HPDE6-E6E7 (cell line): ENCODE results near the gene HMCN1.
A peak's percentile ranks its signal among the peaks of the same experiment; 100 is the strongest.
"Not testable (repeated sequence)": the region's sequence is repeated elsewhere in the genome, so short reads cannot be mapped to it uniquely, and the experiment has no call there.

Experiments used
- DNase-seq: peaks from one replicate; pipeline ENCODE4 v3.0.0; 2011; ENCODE audit warnings: missing footprints; ENCODE audit errors: extremely low spot score

HMCN1 gene

GRCh38 chr1:186152227-186152619, 418.0 kb downstream of the HMCN1 start:
- no peak for DNase-seq

DNA sequence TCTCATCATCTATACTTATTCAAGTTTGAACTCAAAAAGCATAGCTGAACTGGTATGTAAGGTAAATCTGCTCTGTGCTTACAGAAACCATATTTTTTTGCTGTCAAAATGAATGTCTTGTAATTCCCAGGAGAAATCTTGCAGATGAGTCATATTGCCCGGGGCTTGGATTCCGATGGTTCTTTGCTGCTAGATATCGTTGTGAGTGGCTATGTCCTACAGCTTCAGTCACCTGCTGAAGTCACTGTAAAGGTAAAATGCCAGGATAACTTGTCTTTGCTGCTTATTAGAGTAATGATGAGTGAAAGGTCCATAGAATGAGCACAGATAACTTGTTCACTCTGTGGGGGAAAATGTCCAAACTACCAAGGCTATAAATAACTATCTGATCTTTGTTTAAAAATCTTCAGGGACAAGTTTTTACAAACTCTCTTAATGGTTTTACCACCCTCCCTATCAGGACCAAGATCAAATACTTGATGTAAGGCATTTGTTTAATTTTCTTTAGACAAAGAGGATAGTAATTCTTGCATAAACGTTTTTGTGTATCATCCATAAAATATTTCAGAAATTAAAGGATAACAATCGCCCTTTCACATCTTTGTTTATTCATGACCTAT, 418.5 kb downstream of the HMCN1 start:
- peak; percentile 41 for DNase-seq

- no peak for DNase-seq
These were observed 420.5 kb downstream of the HMCN1 start for GRCh38 chr1:186154651-186155050.

DNA sequence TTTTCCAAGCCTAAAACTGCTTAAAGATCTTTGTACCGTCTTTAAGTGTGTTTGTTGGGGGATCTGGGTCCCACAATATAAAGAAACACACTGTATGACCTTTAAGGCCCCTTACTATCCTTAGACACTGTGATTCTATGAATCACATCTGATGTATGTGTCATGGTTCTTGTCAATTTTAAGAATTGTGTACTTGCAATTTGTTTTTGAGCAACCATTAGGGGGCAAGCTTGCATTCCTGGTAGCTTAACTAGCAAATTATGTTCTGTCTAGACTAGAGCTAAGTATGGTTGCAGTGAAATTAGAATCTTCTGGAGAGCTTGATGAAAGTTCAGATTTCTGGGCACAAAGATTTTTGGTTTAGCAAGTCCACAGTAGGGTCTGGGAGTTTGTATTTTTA, 421.4 kb downstream of the HMCN1 start:
- DNase-seq, result peak; percentile 54

DNA sequence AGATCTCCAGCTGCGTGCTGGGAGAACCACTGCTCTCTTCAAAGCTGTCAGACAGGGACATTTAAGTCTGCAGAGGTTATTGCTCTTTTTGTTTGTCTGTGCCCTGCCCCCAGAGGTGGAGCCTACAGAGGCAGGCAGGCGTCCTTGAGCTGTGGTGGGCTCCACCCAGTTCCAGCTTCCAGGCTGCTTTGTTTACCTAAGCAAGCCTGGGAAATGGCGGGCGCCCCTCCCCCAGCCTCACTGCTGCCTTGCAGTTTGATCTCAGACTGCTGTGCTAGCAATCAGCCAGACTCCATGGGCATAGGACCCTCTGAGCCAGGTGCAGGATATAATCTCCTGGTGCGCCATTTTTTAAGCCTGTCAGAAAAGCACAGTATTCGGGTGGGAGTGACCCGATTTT, 428.7 kb downstream of the HMCN1 start:
- not testable (repeated sequence) for DNase-seq

- no peak for DNase-seq
These were observed 430.6 kb downstream of the HMCN1 start for GRCh38 chr1:186164773-186165172.

GRCh38 chr1:186165303-186165702, 431.1 kb downstream of the HMCN1 start:
- no peak for DNase-seq

DNA sequence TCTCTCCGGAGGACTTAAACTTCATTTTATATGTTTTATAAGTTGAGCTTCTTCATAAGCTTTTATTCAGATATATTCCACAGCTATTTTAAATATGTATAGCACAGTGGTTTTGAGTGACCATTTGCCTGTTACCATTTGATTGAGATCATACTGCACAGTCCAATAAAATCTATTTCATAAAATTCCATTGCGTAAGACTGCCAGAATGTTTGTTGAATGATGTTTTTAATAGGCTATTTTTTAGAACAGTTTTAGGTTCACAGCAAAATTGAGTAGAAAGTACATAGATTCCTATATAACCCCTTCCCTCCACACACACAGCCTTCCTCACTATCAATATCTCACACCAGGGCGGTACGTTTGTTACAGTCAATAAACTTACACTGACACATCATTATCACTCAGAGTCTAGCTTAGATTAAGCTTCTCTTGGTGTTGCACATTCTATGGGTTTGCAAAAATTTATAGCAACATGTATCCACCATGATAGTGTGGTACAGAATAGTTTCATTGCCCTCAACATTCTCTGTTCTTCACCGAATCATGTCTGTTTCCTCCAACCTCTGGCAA, 433.0 kb downstream of the HMCN1 start:
- DNase-seq, result no peak

- DNase-seq, result peak; percentile 47
These were observed 441.4 kb downstream of the HMCN1 start for GRCh38 chr1:186175588-186175987.

DNA sequence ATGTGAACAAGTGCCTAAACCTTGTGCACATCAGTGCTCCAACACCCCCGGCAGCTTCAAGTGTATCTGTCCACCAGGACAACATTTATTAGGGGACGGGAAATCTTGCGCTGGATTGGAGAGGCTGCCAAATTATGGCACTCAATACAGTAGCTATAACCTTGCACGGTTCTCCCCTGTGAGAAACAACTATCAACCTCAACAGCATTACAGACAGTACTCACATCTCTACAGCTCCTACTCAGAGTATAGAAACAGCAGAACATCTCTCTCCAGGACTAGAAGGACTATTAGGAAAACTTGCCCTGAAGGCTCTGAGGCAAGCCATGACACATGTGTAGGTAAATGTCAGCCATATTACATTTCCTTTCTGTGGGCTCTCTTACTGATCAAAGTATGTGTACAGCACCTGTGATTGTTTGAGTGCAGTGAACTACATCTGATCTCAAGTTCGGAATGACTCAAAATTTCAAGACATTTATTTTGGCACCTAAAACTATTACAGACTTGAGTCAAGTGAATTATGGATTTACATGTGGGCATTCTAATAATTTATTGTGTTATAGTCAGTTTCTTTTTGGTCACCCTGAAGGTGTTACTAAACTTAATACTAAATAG, 444.3 kb downstream of the HMCN1 start:
- DNase-seq, result peak; percentile 31

GRCh38 chr1:186179231-186179630, 445.0 kb downstream of the HMCN1 start:
- DNase-seq, result no peak

DNA sequence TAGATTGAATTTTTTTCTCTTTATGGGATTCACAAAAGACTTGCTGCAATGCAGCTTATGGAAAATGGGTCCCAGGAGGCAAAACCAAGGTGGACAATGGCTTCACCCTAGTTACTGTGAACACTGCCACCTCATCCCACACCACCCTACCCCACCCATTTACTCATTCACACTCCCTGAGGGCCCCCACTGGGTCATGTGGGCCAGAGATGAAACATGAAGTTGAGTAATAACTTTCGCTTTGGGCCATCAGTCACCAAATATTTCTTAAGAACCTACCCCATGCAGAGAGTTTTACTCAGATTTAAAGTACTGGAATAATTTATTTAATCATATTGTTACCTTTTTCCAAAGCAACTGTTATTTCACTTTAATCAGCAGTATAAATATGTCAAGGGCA, 449.0 kb downstream of the HMCN1 start:
- peak; percentile 65 for DNase-seq

DNA sequence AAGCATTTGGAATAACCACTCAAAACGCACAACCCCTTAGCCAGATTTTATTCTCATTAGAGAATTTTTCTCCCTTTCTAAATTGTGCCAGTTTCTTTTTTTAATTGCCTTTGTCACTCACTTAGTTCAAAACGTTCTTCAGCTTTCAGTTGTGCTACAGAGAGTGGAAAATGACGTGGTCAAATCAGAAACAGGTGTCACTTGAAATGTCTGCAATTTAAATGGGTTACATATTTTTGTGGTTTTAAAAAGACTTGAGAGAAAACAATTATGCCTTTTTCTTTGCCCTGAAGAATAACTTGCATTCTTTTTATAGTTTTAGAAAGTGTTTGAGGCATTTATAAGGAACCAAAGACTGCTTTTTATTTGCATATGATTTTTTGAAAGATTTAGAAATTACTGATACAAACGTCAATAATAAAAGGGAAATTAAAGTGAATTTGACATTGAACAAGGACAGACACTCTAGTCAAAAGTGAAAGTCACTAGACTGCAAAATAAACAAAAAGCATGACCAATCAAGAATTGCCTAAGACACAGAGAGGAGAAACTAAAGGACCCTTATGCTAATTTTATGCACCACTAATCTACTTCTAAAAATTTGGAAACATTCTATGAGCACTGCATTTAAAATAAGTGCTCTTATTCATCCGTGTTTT, 449.9 kb downstream of the HMCN1 start:
- DNase-seq, result no peak

DNA sequence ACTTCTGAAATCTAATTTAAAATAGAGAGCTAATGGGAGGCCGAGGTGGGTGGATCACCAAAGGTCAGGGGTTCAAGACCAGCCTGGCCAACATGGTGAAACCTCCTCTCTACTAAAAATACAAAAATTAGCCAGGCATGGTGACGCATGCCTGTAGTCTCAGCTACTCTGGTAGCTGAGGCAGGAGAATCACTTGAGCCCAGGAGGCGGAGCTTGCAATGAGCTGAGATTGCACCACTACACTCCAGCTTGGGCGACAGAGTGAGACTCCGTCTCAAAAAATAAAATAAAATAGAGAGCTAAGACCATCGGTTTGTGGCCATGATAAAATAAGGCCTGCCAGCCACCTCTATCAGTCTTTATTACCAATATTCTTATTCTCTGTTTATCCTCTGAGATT, 452.1 kb downstream of the HMCN1 start:
- DNase-seq, result not testable (repeated sequence)

DNA sequence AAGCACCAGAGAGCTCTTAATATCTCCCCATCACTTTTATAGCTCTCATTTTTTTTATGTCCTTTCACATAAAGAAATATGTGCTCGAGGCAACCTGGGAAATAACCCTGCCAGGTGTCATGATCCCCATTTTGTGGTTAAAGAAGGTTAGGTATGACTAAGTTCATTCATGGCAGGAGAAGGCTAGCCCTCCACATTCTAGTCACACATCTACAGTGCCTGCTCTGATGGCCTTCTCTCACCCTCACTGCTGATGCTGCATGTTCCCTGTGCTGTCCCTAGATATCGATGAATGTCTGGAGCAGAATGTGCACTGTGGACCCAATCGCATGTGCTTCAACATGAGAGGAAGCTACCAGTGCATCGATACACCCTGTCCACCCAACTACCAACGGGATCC, 453.4 kb downstream of the HMCN1 start:
- DNase-seq, result peak; percentile 49

- DNase-seq, result peak; percentile 82
These were observed 453.9 kb downstream of the HMCN1 start for GRCh38 chr1:186188004-186188539.

DNA sequence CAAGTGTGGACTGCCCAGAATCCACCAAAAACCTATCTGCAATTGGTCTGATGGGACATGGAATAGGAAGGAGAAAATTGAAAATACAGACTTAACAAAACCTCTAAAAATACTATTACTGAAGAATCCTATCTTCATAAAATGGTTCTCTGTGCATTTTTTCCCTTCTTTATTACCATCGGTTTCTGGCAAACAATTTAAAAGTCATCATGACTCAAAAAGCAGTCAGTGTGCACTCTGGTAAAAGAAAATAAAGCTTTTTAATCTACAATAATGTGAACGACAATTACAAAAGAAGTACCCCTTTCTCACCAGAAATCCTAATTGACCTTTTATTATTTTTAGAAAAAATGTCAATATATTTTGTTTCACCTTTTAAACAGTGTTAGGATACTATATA, 454.5 kb downstream of the HMCN1 start:
- DNase-seq, result no peak

DNA sequence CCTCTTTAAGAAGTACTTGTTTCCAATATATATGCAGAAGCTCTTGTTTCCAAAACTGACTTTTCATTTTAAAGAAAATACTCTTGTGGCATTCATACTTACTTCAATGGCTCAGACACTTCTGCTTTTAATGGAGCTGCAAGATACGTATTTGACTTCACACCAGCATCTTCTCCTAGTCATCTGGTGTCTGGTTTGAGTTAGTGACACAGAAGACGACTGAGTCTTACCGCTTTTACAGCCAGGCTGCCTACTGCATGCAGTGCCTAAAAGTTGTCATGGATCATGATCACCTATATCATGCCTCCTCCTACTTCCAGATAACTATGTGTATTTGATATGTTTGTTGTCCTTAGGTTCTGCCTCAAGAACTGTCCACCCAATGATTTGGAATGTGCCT, 455.0 kb downstream of the HMCN1 start:
- no peak for DNase-seq

DNA sequence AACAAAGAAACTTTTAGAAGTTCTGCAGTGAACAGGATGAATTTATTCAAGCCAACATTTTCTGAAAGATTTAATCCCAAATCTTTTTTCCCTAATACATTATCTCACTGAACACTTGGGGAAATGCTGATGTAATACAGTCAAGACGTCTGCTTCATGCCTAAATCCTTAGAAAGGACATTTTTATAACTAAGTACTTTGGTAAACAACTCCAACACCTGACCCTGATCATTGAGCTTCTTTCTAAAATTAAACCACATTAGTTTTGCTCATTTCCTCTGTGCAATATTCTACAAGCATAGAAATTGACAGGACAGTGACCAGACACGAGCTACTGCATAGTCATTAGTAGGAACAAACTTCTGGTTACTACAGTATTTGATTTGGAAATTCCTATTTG, 457.3 kb downstream of the HMCN1 start:
- no peak for DNase-seq

- DNase-seq, result no peak
These were observed 459.0 kb downstream of the HMCN1 start for GRCh38 chr1:186193224-186193623.

- DNase-seq, result no peak
These were observed 460.0 kb downstream of the HMCN1 start for GRCh38 chr1:186194107-186194756.

DNA sequence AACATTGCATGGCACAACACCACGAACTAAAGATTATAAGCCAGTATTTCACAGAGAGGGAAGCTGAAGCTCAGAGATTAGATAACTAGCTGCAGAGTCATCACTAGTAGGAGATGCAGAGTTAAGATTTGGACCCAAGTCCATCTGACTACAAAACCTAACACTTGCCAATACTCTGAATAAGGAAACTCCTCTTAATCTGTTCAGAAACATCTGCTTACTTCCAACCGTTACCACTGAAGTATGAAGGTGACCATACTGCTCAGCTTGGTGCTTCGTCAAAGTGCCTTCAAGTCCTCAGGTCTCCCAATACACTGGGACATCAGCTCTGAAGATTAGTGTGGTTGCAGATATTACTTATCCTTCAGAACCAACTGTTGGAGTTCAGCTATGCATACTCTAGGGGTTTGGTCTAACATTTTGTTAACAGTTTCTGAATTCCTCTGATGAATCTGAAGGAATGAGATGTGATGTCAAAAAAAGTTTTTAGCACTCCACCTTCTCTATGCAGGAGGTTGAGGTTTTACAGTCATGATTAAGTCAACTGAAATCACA, 461.3 kb downstream of the HMCN1 start:
- no peak for DNase-seq
